HG02884 (cell line): ENCODE results near the gene PPP2R2C.

Source experiments
- ATAC-seq: cut with Tn5 transposase; IDR thresholded peaks from one replicate; pipeline ENCODE4 v1.9.1; 2021; ENCODE audit warnings: mild to moderate bottlenecking, moderate library complexity; ENCODE audit not compliant: unreplicated experiment

The PPP2R2C gene

DNA sequence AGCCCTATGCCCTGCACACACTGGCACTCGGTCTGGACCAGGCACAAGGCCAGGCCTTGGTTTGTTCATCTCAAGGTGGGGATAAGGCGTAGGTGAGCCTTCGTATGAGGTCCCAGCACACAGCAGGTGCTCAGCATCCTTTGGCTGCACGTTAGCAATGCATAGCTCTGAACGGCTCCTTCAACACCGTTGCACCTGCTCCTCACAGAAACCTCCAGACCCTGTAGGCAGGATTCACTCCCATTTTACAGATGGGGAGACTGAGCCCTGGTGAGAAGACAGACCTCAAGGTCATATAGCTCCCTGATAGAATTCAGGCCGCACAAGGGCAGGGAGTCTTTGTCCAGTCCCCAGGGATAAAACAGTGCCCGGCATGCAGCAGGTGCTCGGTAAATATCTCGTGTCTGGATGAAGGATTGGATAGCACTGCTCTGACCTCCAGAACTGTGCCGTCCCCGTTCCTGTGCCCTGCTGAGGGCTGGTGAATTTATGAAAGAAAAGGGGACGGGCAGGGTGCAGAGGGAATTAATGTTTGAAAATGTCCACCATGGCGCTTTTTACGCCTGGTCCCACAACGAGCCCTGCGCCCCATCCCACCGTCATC is 2.4 kb downstream of the PPP2R2C start:
- ATAC-seq, result no peak

DNA sequence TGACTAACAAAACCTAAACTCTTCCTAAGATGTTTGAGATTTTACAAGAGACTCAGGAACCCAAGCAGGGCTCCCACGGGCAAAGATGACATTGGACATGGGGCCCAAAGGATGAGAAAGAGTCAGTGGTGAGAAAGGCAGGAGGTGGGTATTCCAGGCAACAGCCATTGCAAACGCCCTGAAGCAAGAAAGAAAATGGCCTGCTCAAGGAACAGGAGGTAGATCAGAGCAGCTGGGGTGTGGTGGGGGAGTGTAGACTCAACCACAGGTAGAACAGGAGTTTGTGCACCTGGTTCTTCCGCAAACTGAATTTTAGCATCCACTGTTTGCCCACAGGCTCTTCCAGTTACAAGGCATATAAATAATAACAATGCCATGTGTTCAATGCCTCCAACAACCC is 3.3 kb downstream of the PPP2R2C start:
- no peak for ATAC-seq

- ATAC-seq, result no peak
Measured at GRCh38 chr4:6468376-6468775, 4.0 kb downstream of the PPP2R2C start.

GRCh38 chr4:6467600-6467999 is 4.8 kb downstream of the PPP2R2C start:
- no peak for ATAC-seq

- ATAC-seq, result no peak
Measured at GRCh38 chr4:6466756-6467381, 5.5 kb downstream of the PPP2R2C start.

GRCh38 chr4:6465955-6466354 is 6.5 kb downstream of the PPP2R2C start:
- no peak for ATAC-seq

GRCh38 chr4:6464842-6465588 is 7.4 kb downstream of the PPP2R2C start:
- no peak for ATAC-seq

DNA sequence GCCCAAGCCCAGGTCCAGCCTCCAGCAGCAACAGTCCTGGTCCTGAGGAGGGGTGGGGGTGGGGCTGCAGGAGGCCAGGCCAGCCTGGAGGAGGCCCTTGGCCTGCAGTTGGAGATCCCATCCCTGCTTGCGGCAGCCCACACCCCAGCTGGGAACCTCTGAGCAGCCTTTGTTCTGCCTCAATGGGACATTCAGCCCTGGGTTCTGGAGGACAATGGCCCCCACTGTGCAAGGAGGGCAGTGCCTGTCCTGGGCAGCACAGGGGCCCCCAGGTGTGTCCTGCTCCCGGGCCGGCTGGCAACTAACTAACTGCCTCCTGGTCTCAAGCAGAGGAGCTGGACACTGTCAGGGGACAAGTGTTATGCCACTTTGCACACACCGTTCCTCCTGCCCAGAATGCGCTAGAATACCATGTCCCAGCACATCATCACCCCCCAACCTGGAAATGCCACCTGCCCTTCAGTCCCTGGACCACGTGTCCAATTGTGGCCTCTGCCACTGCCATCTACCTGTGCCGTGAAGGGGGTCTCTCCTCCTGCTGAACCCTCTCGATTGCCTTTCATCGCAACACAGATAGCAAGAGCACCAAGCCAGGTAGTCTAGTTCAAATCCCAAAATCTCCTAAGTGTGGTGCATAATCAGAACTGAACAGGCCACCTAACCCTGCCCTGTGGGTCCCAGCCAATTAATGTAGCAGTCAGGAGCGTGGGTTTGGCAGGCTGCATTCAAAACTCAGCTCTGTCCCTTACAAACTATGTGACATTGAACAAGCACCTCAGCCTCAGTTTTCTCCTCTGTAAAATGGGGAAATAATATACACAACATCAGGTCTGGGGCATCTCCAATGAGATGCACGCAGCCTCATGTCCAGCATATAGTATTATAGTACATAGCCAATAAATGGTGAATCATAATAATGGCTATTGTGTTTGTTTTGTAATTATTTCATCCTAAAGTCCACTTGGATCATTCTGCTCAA is 8.8 kb downstream of the PPP2R2C start:
- ATAC-seq, result no peak

DNA sequence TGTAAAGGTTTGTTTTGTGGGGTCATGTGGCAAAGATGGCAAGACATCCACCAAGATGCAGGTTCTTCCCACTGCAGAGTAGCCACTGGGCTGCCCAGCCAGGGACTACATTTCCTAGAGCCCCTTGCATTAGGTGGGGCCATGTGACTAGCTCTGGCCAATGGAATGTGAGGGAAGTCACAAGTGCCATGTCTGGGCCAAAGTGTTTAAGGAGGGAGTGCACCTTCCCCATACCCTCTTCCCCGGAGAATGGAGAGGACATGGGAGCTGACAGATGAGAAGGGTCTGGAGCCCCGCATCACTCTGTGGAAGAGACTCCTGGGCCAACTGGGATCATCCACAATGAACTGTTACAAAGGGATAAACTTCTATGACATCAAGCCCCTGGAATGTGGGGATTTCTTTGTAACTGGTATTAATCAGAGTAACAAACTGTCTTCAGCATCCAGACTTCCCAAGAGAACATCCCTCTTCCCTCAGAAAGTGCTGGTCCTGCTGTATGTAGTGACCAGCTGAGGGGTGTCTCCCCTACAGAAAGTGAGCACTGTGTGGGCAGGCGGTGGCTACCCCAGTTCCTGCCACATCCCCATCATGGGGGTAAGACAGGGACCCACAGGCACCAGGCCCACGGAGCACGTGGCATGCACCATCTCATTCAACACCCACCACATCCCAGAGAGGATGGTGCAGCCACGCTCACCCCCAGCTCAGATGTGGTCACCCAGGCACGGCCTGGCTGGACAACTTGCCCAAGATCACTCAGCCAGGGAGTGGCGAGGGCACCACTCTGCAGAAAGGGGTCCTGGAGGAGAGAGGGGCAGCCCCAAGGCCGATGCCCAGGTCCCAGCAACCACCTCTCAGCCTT is 10.9 kb downstream of the PPP2R2C start:
- no peak for ATAC-seq

- no peak for ATAC-seq
Measured at GRCh38 chr4:6460876-6461275, 11.5 kb downstream of the PPP2R2C start.

- no peak for ATAC-seq
Measured at GRCh38 chr4:6458528-6458927, 13.9 kb downstream of the PPP2R2C start.

GRCh38 chr4:6456450-6456849 is 16.0 kb downstream of the PPP2R2C start:
- no peak for ATAC-seq

- no peak for ATAC-seq
Measured at GRCh38 chr4:6454112-6454910, 18.1 kb downstream of the PPP2R2C start.

GRCh38 chr4:6453688-6453990 is 18.8 kb downstream of the PPP2R2C start:
- no peak for ATAC-seq

DNA sequence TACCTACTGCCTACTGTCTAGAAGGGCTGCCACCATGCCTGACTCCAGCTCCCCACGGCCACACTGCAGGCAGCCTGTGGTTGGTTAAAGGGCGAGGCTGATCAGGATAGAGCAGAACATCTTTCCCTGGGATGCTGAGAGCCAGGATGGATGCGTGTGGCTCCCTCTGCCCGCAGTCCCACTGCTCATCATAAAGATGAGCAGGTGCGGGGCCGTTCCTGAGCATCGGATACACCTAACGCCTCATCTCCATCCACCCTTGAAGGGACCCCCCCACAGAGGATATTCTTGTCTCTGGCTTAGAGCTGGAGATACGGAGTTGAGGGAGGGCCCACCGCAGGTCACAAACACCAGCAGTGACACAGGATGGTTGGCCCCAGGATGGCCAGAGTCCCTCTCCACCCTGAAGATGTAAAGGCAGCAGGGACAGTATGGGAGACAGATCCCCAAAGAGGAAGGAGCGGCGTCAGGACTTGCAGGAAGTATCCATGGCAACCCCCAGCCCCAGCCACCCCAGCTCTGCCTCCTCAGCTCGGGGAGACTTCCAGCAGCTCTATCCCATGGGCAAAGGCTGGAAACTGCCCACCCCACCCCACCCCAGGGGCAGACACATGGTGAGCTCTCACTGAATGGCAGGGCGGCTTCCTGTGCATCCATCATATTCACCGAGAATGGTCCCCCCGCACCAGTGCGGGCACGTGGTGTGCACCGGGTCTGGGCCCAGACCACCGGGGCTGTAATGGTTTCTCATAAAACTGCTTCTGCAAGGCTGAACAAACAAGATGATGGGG is 19.3 kb downstream of the PPP2R2C start:
- ATAC-seq, result no peak

DNA sequence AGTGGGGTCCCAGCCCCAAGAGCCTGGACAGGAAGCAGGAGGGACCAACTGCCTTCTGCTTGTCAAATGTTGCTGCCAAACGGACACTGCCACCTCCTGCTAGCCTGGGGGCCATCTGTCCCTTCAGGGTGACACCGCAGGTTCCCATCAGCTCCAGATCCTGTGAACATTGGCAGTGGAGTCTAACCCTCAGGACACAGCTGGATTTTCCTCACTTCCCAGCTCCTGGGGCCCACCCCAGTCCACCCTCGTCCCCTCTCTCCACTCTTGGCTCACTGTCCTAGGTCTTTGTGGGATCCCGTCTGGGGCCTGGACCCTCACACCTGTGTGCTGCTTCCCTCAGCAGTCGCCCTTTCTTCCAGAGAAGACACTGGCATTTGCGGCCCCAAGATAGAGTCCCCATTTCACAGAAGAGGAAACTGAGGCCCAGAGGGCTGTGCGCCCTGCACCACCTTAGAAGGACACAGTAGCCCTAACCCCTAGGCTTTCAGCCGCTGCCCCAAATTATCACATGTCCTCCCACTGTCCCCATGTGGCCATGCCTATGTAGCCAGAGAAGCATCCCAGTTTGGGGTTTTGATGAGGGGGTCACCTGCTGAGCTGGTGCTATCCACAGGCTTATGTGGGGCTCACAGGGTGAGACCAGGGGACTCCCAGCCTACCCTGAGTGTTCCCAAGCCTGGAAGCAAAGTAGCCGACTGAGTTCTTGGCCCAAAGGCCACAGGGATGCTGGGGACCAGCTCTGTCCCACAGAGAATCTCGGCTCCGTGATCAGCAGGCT is 20.1 kb downstream of the PPP2R2C start:
- no peak for ATAC-seq

- ATAC-seq, result no peak
Measured at GRCh38 chr4:6451309-6451708, 21.1 kb downstream of the PPP2R2C start.

- no peak for ATAC-seq
Measured at GRCh38 chr4:6450709-6451108, 21.7 kb downstream of the PPP2R2C start.
